Neural cell (in vitro differentiated cells): ENCODE measurements around the gene HSPB1. TPM values are rescaled to one million over a fixed set of nuclear protein-coding genes. Genes with fewer than 3 reads are reported as not detected.

ENCODE experiments used
- H2AFZ ChIP-seq: fragments of 200-600, 300-800 bp; sonication (generic), shearing (Covaris generic); 2 replicates; pipeline ENCODE4 v1.6.0; 2014; ENCODE audit warnings: low read depth, mild to moderate bottlenecking, antibody characterized with exemption, low read length, moderate library complexity
- H3F3A ChIP-seq: fragments of 200-600 bp; shearing (Covaris generic); 2 replicates; pipeline ENCODE4 v1.6.1; 2016; ENCODE audit warnings: mild to moderate bottlenecking, moderate library complexity, mixed read lengths, antibody characterized with exemption, low read length; ENCODE audit not compliant: insufficient read depth, poor library complexity, severe bottlenecking
- H3K27ac ChIP-seq: fragments of 200-600, 300-800 bp; sonication (generic), shearing (Covaris generic); 2 replicates; pipeline ENCODE4 v1.5.1; 2014; ENCODE audit warnings: mild to moderate bottlenecking, low read length, moderate library complexity
- H3K27me3 ChIP-seq: fragments of 300-800, 200-600 bp; sonication (generic), shearing (Covaris generic); 2 replicates; pipeline ENCODE4 v1.6.0; 2014; ENCODE audit warnings: mild to moderate bottlenecking, low read depth, low read length, moderate library complexity; ENCODE audit not compliant: insufficient read depth
- H3K36me3 ChIP-seq: fragments of 300-800, 200-600 bp; sonication (generic), shearing (Covaris generic); 2 replicates; pipeline ENCODE4 v1.5.1; 2014; ENCODE audit warnings: mild to moderate bottlenecking, antibody characterized with exemption, low read length, moderate library complexity; ENCODE audit not compliant: insufficient read depth
- H3K4me2 ChIP-seq: fragments of 300-800, 200-600 bp; sonication (generic), shearing (Covaris generic); 2 replicates; pipeline ENCODE4 v1.6.0; 2014; ENCODE audit warnings: mild to moderate bottlenecking, low read length
- H3K4me3 ChIP-seq: fragments of 300-800, 200-600 bp; sonication (generic), shearing (Covaris generic); 2 replicates; pipeline ENCODE4 v1.5.1; 2014; ENCODE audit warnings: mild to moderate bottlenecking, low read length, moderate library complexity
- H3K79me2 ChIP-seq: fragments of 200-600 bp; shearing (Covaris generic); replicated peaks from 2 replicates; pipeline ENCODE4 v1.6.0; 2014; ENCODE audit warnings: mild to moderate bottlenecking, low read length, moderate library complexity; ENCODE audit not compliant: insufficient read depth
- H3K9ac ChIP-seq: fragments of 300-800, 200-600 bp; sonication (generic), shearing (Covaris generic); 2 replicates; pipeline ENCODE4 v1.6.1; 2016; ENCODE audit warnings: mild to moderate bottlenecking, low read length, mixed read lengths
- H3K9me2 ChIP-seq: fragments of 200-600 bp; shearing (Covaris generic); 2 replicates; pipeline ENCODE4 v1.6.1; 2016; ENCODE audit warnings: mild to moderate bottlenecking, low read length, mixed read lengths; ENCODE audit not compliant: insufficient read depth
- H3K9me3 ChIP-seq: fragments of 200-600, 300-800 bp; sonication (generic), shearing (Covaris generic); 2 replicates; pipeline ENCODE4 v1.6.1; 2016; ENCODE audit warnings: mild to moderate bottlenecking, mixed run types, low read length, moderate library complexity, mixed read lengths
- H4K20me1 ChIP-seq: fragments of 200-600 bp; shearing (Covaris generic); 2 replicates; pipeline ENCODE4 v1.6.1; 2016; ENCODE audit warnings: mild to moderate bottlenecking, mixed run types; ENCODE audit not compliant: insufficient read depth
- EP300 ChIP-seq: fragments of 450-650 bp; conservative IDR thresholded peaks from 2 replicates; pipeline ENCODE4 v1.6.1; 2014; ENCODE audit warnings: antibody characterized with exemption, mild to moderate bottlenecking, moderate library complexity; ENCODE audit not compliant: poor library complexity, severe bottlenecking
- EZH2 ChIP-seq: fragments of 200-600, 300-800 bp; shearing (Covaris generic), sonication (generic); IDR thresholded peaks from 2 replicates; pipeline ENCODE4 v1.6.1; 2014; ENCODE audit warnings: antibody characterized with exemption, low read length, borderline replicate concordance, mild to moderate bottlenecking; ENCODE audit not compliant: insufficient read depth, poor library complexity, severe bottlenecking
- MXI1 ChIP-seq: fragments of 450-650 bp; conservative IDR thresholded peaks from 2 replicates; pipeline ENCODE4 v1.6.1; 2014; ENCODE audit warnings: antibody characterized with exemption, mild to moderate bottlenecking; ENCODE audit not compliant: poor library complexity, severe bottlenecking
- POLR2AphosphoS5 ChIP-seq: IDR thresholded peaks from 2 replicates; pipeline ENCODE4 v1.6.1; 2012
- RAD21 ChIP-seq: fragments of 450-650 bp; conservative IDR thresholded peaks from 2 replicates; pipeline ENCODE4 v1.6.1; 2014; ENCODE audit warnings: antibody characterized with exemption, mild to moderate bottlenecking, moderate library complexity
- SMC3 ChIP-seq: fragments of 450-650 bp; conservative IDR thresholded peaks from 2 replicates; pipeline ENCODE4 v1.6.1; 2014; ENCODE audit warnings: antibody characterized with exemption, mild to moderate bottlenecking, moderate library complexity; ENCODE audit not compliant: poor library complexity
- TAF1 ChIP-seq: IDR thresholded peaks from 2 replicates; pipeline ENCODE4 v1.6.1; 2012; ENCODE audit warnings: low read depth
- polyA plus RNA-seq: library from polyadenylated mRNA; depleted of rRNA; stranded (reverse); fragments of >200 nt; gene quantifications from 2 replicates; pipeline ENCODE4 v1.2.3, GENCODE V29; 2014
- TF ChIP-seq, protein P1 (sequence below): fragments of 450-650 bp; IDR thresholded peaks from 2 replicates; pipeline ENCODE4 v1.5.1; 2014; ENCODE audit warnings: antibody characterized with exemption, mild to moderate bottlenecking, moderate library complexity; ENCODE audit not compliant: poor library complexity, severe bottlenecking
- TF ChIP-seq, protein P2 (sequence below): IDR thresholded peaks from 2 replicates; pipeline ENCODE4 v1.6.1; 2012; ENCODE audit warnings: borderline replicate concordance

HSPB1 gene
- polyA plus RNA-seq, 1 donor from 2014 or later: 1.4 TPM

DNA sequence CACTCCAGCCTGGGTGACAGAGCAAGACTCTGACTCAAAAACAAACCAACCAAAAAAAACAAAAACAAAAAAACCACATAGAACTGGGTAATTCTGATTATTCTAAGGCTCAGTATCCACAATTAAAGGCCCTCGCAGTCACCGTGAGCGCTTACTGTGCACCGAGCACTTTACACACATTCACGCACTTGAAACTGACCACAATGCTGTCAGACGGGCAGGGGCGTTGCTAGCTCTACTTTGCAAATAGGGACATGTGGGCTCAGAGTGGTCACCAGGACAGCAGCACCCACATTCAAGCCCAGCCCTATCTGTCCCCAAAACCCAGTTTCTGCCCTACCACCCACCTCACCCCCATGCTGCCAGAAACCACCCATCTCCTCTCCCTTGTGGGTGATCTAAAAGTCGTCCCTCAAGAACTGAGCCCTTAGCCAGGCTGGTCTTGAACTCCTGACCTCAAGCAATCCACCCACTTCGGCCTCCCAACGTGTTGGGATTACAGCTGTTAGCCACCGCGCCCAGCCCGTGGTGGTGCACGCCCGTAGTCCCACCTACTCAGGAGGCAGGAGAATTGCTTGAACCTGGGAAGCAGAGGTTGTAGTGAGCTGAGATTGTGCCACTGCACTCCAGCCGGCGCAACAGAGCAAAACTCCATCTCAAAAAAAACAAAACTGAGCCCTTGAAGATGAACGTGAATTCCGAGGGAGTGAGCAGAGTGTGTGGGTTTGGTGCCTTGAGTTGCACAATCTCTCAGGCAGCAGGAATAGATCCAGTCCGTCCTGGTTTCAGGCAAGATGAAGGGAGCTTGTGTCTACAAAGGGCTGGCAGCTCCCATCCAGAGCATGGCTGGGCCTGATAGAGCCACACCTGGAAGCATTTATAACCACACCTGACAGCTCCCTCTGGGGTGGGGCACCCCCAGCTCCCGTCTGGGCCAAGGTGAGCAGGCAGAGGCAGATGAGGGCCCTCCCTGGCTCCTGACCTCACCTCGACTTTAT is 5.4 kb upstream of the HSPB1 start:
- H4K20me1 ChIP-seq: no peaks in the 10 kb centered on the region
- H3K79me2 ChIP-seq: no peaks in the 10 kb centered on the region
- no peak overlapping the region for H3K4me2 ChIP-seq
- H3K9me3 ChIP-seq: no peaks in the 10 kb centered on the region
- no peaks in the 10 kb centered on the region for H3F3A ChIP-seq
- H3K9me2 ChIP-seq: no peaks in the 10 kb centered on the region
- H3K27me3 ChIP-seq: peaks cover 2% of the 10 kb centered on the region
- no peak overlapping the region for H3K27ac ChIP-seq
- no peak overlapping the region for H2AFZ ChIP-seq
- H3K36me3 ChIP-seq: no peaks in the 10 kb centered on the region
- TF ChIP-seq POLR2AphosphoS5: no peak
- no peak for TF ChIP-seq SMC3
- TF ChIP-seq RAD21: no peak
- TF ChIP-seq, protein P1, sequence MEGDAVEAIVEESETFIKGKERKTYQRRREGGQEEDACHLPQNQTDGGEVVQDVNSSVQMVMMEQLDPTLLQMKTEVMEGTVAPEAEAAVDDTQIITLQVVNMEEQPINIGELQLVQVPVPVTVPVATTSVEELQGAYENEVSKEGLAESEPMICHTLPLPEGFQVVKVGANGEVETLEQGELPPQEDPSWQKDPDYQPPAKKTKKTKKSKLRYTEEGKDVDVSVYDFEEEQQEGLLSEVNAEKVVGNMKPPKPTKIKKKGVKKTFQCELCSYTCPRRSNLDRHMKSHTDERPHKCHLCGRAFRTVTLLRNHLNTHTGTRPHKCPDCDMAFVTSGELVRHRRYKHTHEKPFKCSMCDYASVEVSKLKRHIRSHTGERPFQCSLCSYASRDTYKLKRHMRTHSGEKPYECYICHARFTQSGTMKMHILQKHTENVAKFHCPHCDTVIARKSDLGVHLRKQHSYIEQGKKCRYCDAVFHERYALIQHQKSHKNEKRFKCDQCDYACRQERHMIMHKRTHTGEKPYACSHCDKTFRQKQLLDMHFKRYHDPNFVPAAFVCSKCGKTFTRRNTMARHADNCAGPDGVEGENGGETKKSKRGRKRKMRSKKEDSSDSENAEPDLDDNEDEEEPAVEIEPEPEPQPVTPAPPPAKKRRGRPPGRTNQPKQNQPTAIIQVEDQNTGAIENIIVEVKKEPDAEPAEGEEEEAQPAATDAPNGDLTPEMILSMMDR: no peak
- TF ChIP-seq EP300: no peak
- no peak for TF ChIP-seq TAF1
- TF ChIP-seq, protein P2, sequence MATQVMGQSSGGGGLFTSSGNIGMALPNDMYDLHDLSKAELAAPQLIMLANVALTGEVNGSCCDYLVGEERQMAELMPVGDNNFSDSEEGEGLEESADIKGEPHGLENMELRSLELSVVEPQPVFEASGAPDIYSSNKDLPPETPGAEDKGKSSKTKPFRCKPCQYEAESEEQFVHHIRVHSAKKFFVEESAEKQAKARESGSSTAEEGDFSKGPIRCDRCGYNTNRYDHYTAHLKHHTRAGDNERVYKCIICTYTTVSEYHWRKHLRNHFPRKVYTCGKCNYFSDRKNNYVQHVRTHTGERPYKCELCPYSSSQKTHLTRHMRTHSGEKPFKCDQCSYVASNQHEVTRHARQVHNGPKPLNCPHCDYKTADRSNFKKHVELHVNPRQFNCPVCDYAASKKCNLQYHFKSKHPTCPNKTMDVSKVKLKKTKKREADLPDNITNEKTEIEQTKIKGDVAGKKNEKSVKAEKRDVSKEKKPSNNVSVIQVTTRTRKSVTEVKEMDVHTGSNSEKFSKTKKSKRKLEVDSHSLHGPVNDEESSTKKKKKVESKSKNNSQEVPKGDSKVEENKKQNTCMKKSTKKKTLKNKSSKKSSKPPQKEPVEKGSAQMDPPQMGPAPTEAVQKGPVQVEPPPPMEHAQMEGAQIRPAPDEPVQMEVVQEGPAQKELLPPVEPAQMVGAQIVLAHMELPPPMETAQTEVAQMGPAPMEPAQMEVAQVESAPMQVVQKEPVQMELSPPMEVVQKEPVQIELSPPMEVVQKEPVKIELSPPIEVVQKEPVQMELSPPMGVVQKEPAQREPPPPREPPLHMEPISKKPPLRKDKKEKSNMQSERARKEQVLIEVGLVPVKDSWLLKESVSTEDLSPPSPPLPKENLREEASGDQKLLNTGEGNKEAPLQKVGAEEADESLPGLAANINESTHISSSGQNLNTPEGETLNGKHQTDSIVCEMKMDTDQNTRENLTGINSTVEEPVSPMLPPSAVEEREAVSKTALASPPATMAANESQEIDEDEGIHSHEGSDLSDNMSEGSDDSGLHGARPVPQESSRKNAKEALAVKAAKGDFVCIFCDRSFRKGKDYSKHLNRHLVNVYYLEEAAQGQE: no peak
- no peak for TF ChIP-seq MXI1
- TF ChIP-seq EZH2: no peak
- H3K9ac ChIP-seq: no peak overlapping the region
- no peak overlapping the region for H3K4me3 ChIP-seq

DNA sequence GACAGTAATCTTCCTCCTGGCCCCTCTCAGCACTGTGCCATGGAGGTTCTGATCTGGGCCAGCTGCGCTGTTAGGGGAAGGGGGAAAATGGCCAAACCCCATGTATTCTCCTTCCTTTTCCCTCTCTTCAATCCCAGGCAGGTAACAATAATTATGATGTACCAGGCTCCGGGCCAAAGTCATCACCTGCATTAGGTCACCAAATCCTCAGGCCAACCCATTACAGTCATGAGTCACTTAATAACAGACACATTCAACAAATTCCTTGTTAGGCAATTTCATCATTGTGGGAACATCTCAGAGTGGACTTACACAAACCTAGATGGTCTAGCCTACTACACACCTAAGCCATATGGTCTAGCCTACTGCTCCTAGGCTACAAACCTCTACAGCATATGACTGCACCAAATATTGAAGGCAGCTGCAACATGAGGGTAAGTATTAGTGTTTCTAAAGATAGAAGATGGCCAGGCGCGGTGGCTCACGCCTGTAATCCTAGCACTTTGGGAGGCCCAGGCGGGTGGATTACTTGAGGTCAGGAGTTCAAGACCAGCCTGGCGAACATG is 2.2 kb upstream of the HSPB1 start:
- no peak overlapping the region for H3K4me3 ChIP-seq
- H3K79me2 ChIP-seq: no peaks in the 10 kb centered on the region
- no peak overlapping the region for H3K9ac ChIP-seq
- H3K27ac ChIP-seq: no peak overlapping the region
- H3F3A ChIP-seq: no peaks in the 10 kb centered on the region
- peaks cover 18% of the 10 kb centered on the region for H3K27me3 ChIP-seq
- H2AFZ ChIP-seq: no peak overlapping the region
- H3K9me2 ChIP-seq: no peaks in the 10 kb centered on the region
- H3K36me3 ChIP-seq: no peaks in the 10 kb centered on the region
- H3K9me3 ChIP-seq: no peaks in the 10 kb centered on the region
- TF ChIP-seq EZH2 (no peak), RAD21 (no peak), POLR2AphosphoS5 (no peak), SMC3 (no peak), MXI1 (no peak)
- H4K20me1 ChIP-seq: no peaks in the 10 kb centered on the region
- H3K4me2 ChIP-seq: no peak overlapping the region
